ENCODE data around the gene PCSK7.

PCSK7 gene

GRCh38 chr11:117181586-117182550 is 50.0 kb downstream of the PCSK7 start:
- no peak for DNase-seq

GRCh38 chr11:117180661-117181585 is 51.0 kb downstream of the PCSK7 start:
- DNase-seq, result peak; percentile 68

- no peak for DNase-seq
Observed at GRCh38 chr11:117180020-117180419, 51.9 kb downstream of the PCSK7 start.

- peak; percentile 39 for DNase-seq
Observed at GRCh38 chr11:117179048-117179999, 52.5 kb downstream of the PCSK7 start.

- DNase-seq, result peak; percentile 94
Observed at GRCh38 chr11:117178210-117179034, 53.5 kb downstream of the PCSK7 start, which contains the start of gene SIDT2. SIDT2 (plus strand) TSS chr11:117178743; CDS start chr11:117179264, 521 bp downstream.

- DNase-seq, result no peak
Observed at GRCh38 chr11:117177534-117178209, 54.2 kb downstream of the PCSK7 start.

- no peak for DNase-seq
Observed at GRCh38 chr11:117176186-117176585, 55.7 kb downstream of the PCSK7 start.

GRCh38 chr11:117175781-117176180 is 56.1 kb downstream of the PCSK7 start:
- no peak for DNase-seq

GRCh38 chr11:117175104-117175503 is 56.8 kb downstream of the PCSK7 start:
- no peak for DNase-seq

GRCh38 chr11:117172724-117173421 is 59.0 kb downstream of the PCSK7 start:
- no peak for DNase-seq

GRCh38 chr11:117171404-117172061 is 60.3 kb downstream of the PCSK7 start:
- DNase-seq, result no peak

- DNase-seq, result no peak
Observed at GRCh38 chr11:117171007-117171403, 60.9 kb downstream of the PCSK7 start.

- peak; percentile 17 for DNase-seq
Observed at GRCh38 chr11:117170210-117170609, 61.7 kb downstream of the PCSK7 start.

- DNase-seq, result no peak
Observed at GRCh38 chr11:117169736-117170135, 62.1 kb downstream of the PCSK7 start.

- peak; percentile 20 for DNase-seq
Observed at GRCh38 chr11:117166491-117166890, 65.4 kb downstream of the PCSK7 start.

GRCh38 chr11:117160826-117161225 is 71.0 kb downstream of the PCSK7 start:
- no peak for DNase-seq

- DNase-seq, result no peak
Observed at GRCh38 chr11:117159892-117160291, 72.0 kb downstream of the PCSK7 start.

- no peak for DNase-seq
Observed at GRCh38 chr11:117157507-117157906, 74.4 kb downstream of the PCSK7 start.

- DNase-seq, result no peak
Observed at GRCh38 chr11:117154468-117154867, 77.4 kb downstream of the PCSK7 start.
